Loucy (cell line): ENCODE measurements around the gene IGFL3.

ENCODE experiments used
- CTCF ChIP-seq: fragments of 200-600 bp; sonication (generic); conservative IDR thresholded peaks from 2 replicates; pipeline ENCODE4 v1.5.1; 2014; ENCODE audit warnings: mild to moderate bottlenecking, antibody characterized with exemption, low read length
- EZH2phosphoT487 ChIP-seq: fragments of 200-600 bp; IDR thresholded peaks from 2 replicates; pipeline ENCODE4 v1.6.1; 2018; ENCODE audit warnings: antibody characterized with exemption, mild to moderate bottlenecking, moderate library complexity, borderline replicate concordance

GRCh38 chr19:46077815-46078167, 46.7 kb downstream of the IGFL3 start:
- TF ChIP-seq CTCF (no peak), EZH2phosphoT487 (no peak)
